Liver (tissue), 9 donors: Measurements from ENCODE around the gene IL17B. TPM values are rescaled to one million over a fixed set of nuclear protein-coding genes. Genes with fewer than 3 reads are reported as not detected.

Experiments
- DNase-seq: peaks from one replicate; pipeline ENCODE4 v3.0.0-alpha.2; 2017; ENCODE audit warnings: low spot score
- H3K27ac ChIP-seq, 2 donors: one replicate each; pipeline ENCODE4 v1.7.0; 2013; ENCODE audit warnings: inconsistent platforms in 2 of 2, low read length in 2 of 2, control low read depth in 1 of 2, low read depth in 1 of 2, mild to moderate bottlenecking in 1 of 2
- H3K27me3 ChIP-seq, 4 donors: one replicate each; pipeline versions ENCODE4 v1.6.1 to v1.7.0; 2013; ENCODE audit warnings: low read length in 3 of 4, inconsistent platforms in 1 of 4, mild to moderate bottlenecking in 1 of 4, moderate library complexity in 1 of 4; ENCODE audit not compliant: control insufficient read depth in 4 of 4, insufficient read depth in 4 of 4
- H3K36me3 ChIP-seq, 4 donors: one replicate each; pipeline versions ENCODE4 v1.6.1 to v1.7.0; 2013; ENCODE audit warnings: low read length in 3 of 4, mild to moderate bottlenecking in 3 of 4, low read depth in 1 of 4, moderate library complexity in 1 of 4; ENCODE audit not compliant: control insufficient read depth in 4 of 4, insufficient read depth in 3 of 4
- H3K4me1 ChIP-seq, 4 donors: one replicate each; pipeline versions ENCODE4 v1.6.1 to v1.7.0; 2013; ENCODE audit warnings: low read length in 3 of 4, mild to moderate bottlenecking in 3 of 4, moderate library complexity in 1 of 4; ENCODE audit not compliant: control insufficient read depth in 4 of 4, insufficient read depth in 4 of 4
- H3K4me3 ChIP-seq, 3 donors: one replicate each; pipeline versions ENCODE4 v1.6.1 to v1.7.0; 2013; ENCODE audit warnings: low read length in 3 of 3, control low read depth in 1 of 3, low read depth in 1 of 3, mild to moderate bottlenecking in 1 of 3
- H3K9ac ChIP-seq, 2 donors: one replicate each; pipeline ENCODE4 v1.7.0; 2013; ENCODE audit warnings: low read length in 2 of 2, mild to moderate bottlenecking in 2 of 2, moderate library complexity in 2 of 2, control low read depth in 1 of 2, low read depth in 1 of 2
- H3K9me3 ChIP-seq, 4 donors: one replicate each; pipeline versions ENCODE4 v1.6.1 to v1.7.0; 2013; ENCODE audit warnings: low read length in 3 of 4; ENCODE audit not compliant: control insufficient read depth in 4 of 4
- ATF3 ChIP-seq: IDR thresholded peaks from 2 replicates; pipeline ENCODE4 v1.6.1; 2016; ENCODE audit warnings: antibody characterized with exemption
- EGR1 ChIP-seq, 2 donors: IDR thresholded peaks; 2 replicates each; pipeline ENCODE4 v1.6.1; 2016 to 2018; ENCODE audit warnings: antibody characterized with exemption in 2 of 2, low read depth in 2 of 2
- FOXA2 ChIP-seq: IDR thresholded peaks from 2 replicates; pipeline ENCODE4 v1.6.1; 2016; ENCODE audit warnings: antibody characterized with exemption
- GABPA ChIP-seq, 2 donors: IDR thresholded peaks in 1 of 2; conservative IDR thresholded peaks in 1 of 2; 2 replicates each; pipeline ENCODE4 v1.6.1; 2016; ENCODE audit warnings: antibody characterized with exemption in 2 of 2, mild to moderate bottlenecking in 1 of 2, moderate library complexity in 1 of 2
- HNF4A ChIP-seq, 2 donors: conservative IDR thresholded peaks; 2 replicates each; pipeline ENCODE4 v1.6.1; 2016; ENCODE audit warnings: antibody characterized with exemption in 2 of 2, mild to moderate bottlenecking in 2 of 2
- HNF4G ChIP-seq: IDR thresholded peaks from 2 replicates; pipeline ENCODE4 v1.6.1; 2016; ENCODE audit warnings: antibody characterized with exemption
- JUND ChIP-seq, 2 donors: IDR thresholded peaks; 2 replicates each; pipeline ENCODE4 v1.6.1; 2016; ENCODE audit warnings: antibody characterized with exemption in 2 of 2
- NR2F2 ChIP-seq: IDR thresholded peaks from 2 replicates; pipeline ENCODE4 v1.6.1; 2016; ENCODE audit warnings: antibody characterized with exemption
- RAD21 ChIP-seq, 2 donors: IDR thresholded peaks; 2 replicates each; pipeline ENCODE4 v1.6.1; 2016; ENCODE audit warnings: antibody characterized with exemption in 2 of 2, mild to moderate bottlenecking in 2 of 2
- REST ChIP-seq: IDR thresholded peaks from 2 replicates; pipeline ENCODE4 v1.6.1; 2016; ENCODE audit warnings: antibody characterized with exemption, mild to moderate bottlenecking
- RXRA ChIP-seq, 2 donors: IDR thresholded peaks; 2 replicates each; pipeline ENCODE4 v1.6.1; 2017 to 2018; ENCODE audit warnings: antibody characterized with exemption in 2 of 2, mild to moderate bottlenecking in 1 of 2
- SP1 ChIP-seq: IDR thresholded peaks from 2 replicates; pipeline ENCODE4 v1.6.1; 2018; ENCODE audit warnings: antibody characterized with exemption, mild to moderate bottlenecking
- TAF1 ChIP-seq: conservative IDR thresholded peaks from 2 replicates; pipeline ENCODE4 v1.6.1; 2016; ENCODE audit warnings: antibody characterized with exemption, mild to moderate bottlenecking
- YY1 ChIP-seq: IDR thresholded peaks from 2 replicates; pipeline ENCODE4 v1.6.1; 2016; ENCODE audit warnings: antibody characterized with exemption, mild to moderate bottlenecking
- WGBS: extraction: QIAGEN DNeasy Blood & Tissue Kit; methylation state at CpG from one replicate; pipeline ENCODE4 v1.1.7; 2013; 5-methylcytosine and 5-hydroxymethylcytosine counted together
- polyA plus RNA-seq, 2 donors: library from polyadenylated mRNA; stranded (reverse) in 1 of 2; unstranded in 1 of 2; fragments of 200-250 nt in 1 of 2; fragments of >200 nt in 1 of 2; fragmentation: Nextera tagmentation in 1 of 2; extraction: Ambion mirVana in 1 of 2; gene quantifications; one replicate each; pipeline versions ENCODE4 v1.2.1 to v1.2.3, GENCODE V29; 2013 to 2015
- total RNA-seq, 2 donors: library from RNA; depleted of rRNA; stranded (reverse); fragments of >200 nt; gene quantifications; one replicate each; pipeline ENCODE4 v1.2.3, GENCODE V29; 2014
- TF ChIP-seq, protein P1 (sequence below): IDR thresholded peaks from 2 replicates; pipeline ENCODE4 v1.6.1; 2016; ENCODE audit warnings: antibody characterized with exemption
- TF ChIP-seq, protein P2 (sequence below): IDR thresholded peaks from 2 replicates; pipeline ENCODE4 v1.6.1; 2016; ENCODE audit warnings: antibody characterized with exemption
- donor health status: healthy.
- donor health status: healthy.
- donor health status: healthy.
- donor health status: healthy.
- donor health status: healthy.

IL17B gene
- total and polyA plus RNA-seq, 4 donors = not detected

GRCh38 chr5:149356391-149356790, 22.7 kb downstream of the IL17B start (continued):
- TF ChIP-seq GABPA (IDR thresholded peaks at IDR 0.05 in 1 of 2, conservative IDR thresholded peaks at IDR 0.05 in 1 of 2) (no peak), JUND (IDR thresholded peaks at IDR 0.05) (no peak), EGR1 (IDR thresholded peaks at IDR 0.05; ENCODE audit: low read depth in 2 of 2) (no peak), RAD21 (IDR thresholded peaks at IDR 0.05) (no peak), NR2F2 (no peak), HNF4G (no peak), FOXA2 (no peak)
- TF ChIP-seq, protein P1, sequence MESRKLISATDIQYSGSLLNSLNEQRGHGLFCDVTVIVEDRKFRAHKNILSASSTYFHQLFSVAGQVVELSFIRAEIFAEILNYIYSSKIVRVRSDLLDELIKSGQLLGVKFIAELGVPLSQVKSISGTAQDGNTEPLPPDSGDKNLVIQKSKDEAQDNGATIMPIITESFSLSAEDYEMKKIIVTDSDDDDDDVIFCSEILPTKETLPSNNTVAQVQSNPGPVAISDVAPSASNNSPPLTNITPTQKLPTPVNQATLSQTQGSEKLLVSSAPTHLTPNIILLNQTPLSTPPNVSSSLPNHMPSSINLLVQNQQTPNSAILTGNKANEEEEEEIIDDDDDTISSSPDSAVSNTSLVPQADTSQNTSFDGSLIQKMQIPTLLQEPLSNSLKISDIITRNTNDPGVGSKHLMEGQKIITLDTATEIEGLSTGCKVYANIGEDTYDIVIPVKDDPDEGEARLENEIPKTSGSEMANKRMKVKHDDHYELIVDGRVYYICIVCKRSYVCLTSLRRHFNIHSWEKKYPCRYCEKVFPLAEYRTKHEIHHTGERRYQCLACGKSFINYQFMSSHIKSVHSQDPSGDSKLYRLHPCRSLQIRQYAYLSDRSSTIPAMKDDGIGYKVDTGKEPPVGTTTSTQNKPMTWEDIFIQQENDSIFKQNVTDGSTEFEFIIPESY = no peak

DNA sequence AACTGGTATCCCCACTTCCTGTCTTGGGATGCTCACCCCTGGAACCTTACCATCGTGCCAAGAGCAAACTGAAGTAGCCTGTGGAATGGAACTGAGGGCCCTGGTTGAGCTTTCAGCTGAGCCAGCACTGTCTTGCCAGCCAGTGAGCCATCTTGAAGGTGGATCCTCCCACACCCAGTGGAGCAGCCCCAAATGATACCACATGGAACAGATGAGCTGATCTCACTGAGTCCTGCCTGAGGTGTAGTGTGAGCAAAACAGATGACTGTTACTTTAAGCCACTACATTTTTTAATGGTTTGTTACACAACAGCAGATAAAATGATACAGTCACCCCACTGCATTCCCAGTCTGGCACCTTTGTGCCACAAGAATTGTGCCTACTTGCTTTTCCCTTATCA, 23.4 kb downstream of the IL17B start:
- TF ChIP-seq, protein P1 = no peak
- TF ChIP-seq SP1 (no peak), ATF3 (no peak), NR2F2 (no peak), RAD21 (IDR thresholded peaks at IDR 0.05) (no peak), TAF1 (no peak), EGR1 (IDR thresholded peaks at IDR 0.05; ENCODE audit: low read depth in 2 of 2) (no peak), GABPA (IDR thresholded peaks at IDR 0.05 in 1 of 2, conservative IDR thresholded peaks at IDR 0.05 in 1 of 2) (no peak), REST (no peak), FOXA2 (no peak), YY1 (no peak), HNF4A (conservative IDR thresholded peaks at IDR 0.05) (no peak), RXRA (IDR thresholded peaks at IDR 0.05) (no peak)
- TF ChIP-seq, protein P2, sequence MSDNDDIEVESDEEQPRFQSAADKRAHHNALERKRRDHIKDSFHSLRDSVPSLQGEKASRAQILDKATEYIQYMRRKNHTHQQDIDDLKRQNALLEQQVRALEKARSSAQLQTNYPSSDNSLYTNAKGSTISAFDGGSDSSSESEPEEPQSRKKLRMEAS = no peak
- Histone ChIP-seq H3K9me3 (no peaks in the 10 kb centered on the region), H3K4me1 (peaks cover 2 to 10% (median 5%) of the 10 kb centered on the region in 4 donors), H3K4me3 (no peak overlapping the region), H3K9ac (no peak overlapping the region), H3K36me3 (peaks cover 0 to 24% (median 19%) of the 10 kb centered on the region in 4 donors), H3K27ac (no peak overlapping the region), H3K27me3 (no peaks in the 10 kb centered on the region)
- no peak for DNase-seq
- WGBS = 96% methylated on average over 1 of the region's 1 CpG
